Caco-2 (cell line): Measurements from ENCODE around the gene HSPA6. TPM values are rescaled to one million over a fixed set of nuclear protein-coding genes. Genes with fewer than 3 reads are reported as not detected.
"Not testable (repeated sequence)": the region's sequence is repeated elsewhere in the genome, so short reads cannot be mapped to it uniquely, and the experiment has no call there.

ENCODE experiments used
- BruUV-seq: library from RNA; stranded (reverse); fragments of 400-500 nt; replicated peaks from 2 replicates; lab custom pipeline; 2021; lab: Mats Ljungman, UMichigan
- CTCF ChIA-PET: fragments of 300-600 bp; sonication (Branson Sonifier 250); formaldehyde crosslinking; loops from one replicate; lab custom pipeline; 2022; ENCODE audit warnings: antibody characterized with exemption; lab: Charles Lee
- POLR2A ChIA-PET: fragments of 300-600 bp; sonication (Branson Sonifier 250); formaldehyde crosslinking; loops from one replicate; lab custom pipeline; 2022; ENCODE audit warnings: antibody characterized with exemption; lab: Charles Lee
- DNase-seq, 2 experiments: peaks; one replicate each; pipeline versions ENCODE4 v3.0.0 to v3.0.0-alpha.2; 2020 to 2022
- H3K27me3 ChIP-seq: replicated peaks from 2 replicates; pipeline ENCODE4 v1.6.0; 2011; ENCODE audit warnings: low read length; ENCODE audit not compliant: control insufficient read depth, insufficient read depth
- H3K36me3 ChIP-seq: 2 replicates; pipeline ENCODE4 v1.5.1; 2011; ENCODE audit warnings: low read length; ENCODE audit not compliant: control insufficient read depth, insufficient read depth
- H3K4me1 ChIP-seq: fragments of 250-450 bp; sonication (Bioruptor Pico); 2 replicates; pipeline ENCODE4 v1.5.1; 2020; ENCODE audit warnings: mild to moderate bottlenecking
- H3K4me3 ChIP-seq: 2 replicates; pipeline ENCODE4 v1.5.1; 2011; ENCODE audit warnings: low read depth, mild to moderate bottlenecking, control low read depth, low read length
- H3K9me3 ChIP-seq: fragments of 250-450 bp; sonication (Bioruptor Pico); 2 replicates; pipeline ENCODE4 v1.5.1; 2020; ENCODE audit warnings: mild to moderate bottlenecking, moderate library complexity
- H3K27ac Mint-ChIP-seq: one replicate; pipeline ENCODE4 v1.8.0; 2022; ENCODE audit warnings: mixed read lengths; ENCODE audit not compliant: unreplicated experiment
- H3K27me3 Mint-ChIP-seq: one replicate; pipeline ENCODE4 v1.8.0; 2022; ENCODE audit warnings: mixed read lengths; ENCODE audit not compliant: insufficient read depth, unreplicated experiment
- H3K36me3 Mint-ChIP-seq: one replicate; pipeline ENCODE4 v1.8.0; 2022; ENCODE audit warnings: mild to moderate bottlenecking, mixed read lengths; ENCODE audit not compliant: insufficient read depth, unreplicated experiment
- H3K4me1 Mint-ChIP-seq: one replicate; pipeline ENCODE4 v1.8.0; 2022; ENCODE audit warnings: low read depth, mixed read lengths; ENCODE audit not compliant: unreplicated experiment
- H3K4me3 Mint-ChIP-seq: one replicate; pipeline ENCODE4 v1.8.0; 2022; ENCODE audit warnings: mild to moderate bottlenecking, moderate library complexity, mixed read lengths; ENCODE audit not compliant: unreplicated experiment
- H3K9me3 Mint-ChIP-seq: one replicate; pipeline ENCODE4 v1.8.0; 2022; ENCODE audit warnings: mixed read lengths; ENCODE audit not compliant: unreplicated experiment
- intact Hi-C: fragments of 100-400 bp; cut with micrococcal nuclease; formaldehyde crosslinking; loops from one replicate; pipeline ENCODE4 v1.10.0; 2022; ENCODE audit not compliant: unreplicated experiment
- total RNA-seq: library from RNA; stranded (reverse); gene quantifications from 2 replicates; pipeline ENCODE4 v1.2.3, GENCODE V29; 2022
- TF ChIP-seq, protein P1 (sequence below), 2 experiments: fragments of 200-600 bp in 1 of 2; IDR thresholded peaks; 1 replicate in 1 of 2; 2 replicates in 1 of 2; pipeline versions ENCODE4 v1.5.1 to v1.8.0; 2011 to 2022; ENCODE audit warnings: antibody characterized with exemption in 1 of 2, control low read depth in 1 of 2, inconsistent platforms in 1 of 2, low read depth in 1 of 2, low read length in 1 of 2, mild to moderate bottlenecking in 1 of 2, moderate library complexity in 1 of 2; ENCODE audit not compliant: insufficient read depth in 1 of 2, severe bottlenecking in 1 of 2, unreplicated experiment in 1 of 2

Gene HSPA6
- total RNA-seq, 1 experiment from 2014 or later, result 0.32 TPM

DNA sequence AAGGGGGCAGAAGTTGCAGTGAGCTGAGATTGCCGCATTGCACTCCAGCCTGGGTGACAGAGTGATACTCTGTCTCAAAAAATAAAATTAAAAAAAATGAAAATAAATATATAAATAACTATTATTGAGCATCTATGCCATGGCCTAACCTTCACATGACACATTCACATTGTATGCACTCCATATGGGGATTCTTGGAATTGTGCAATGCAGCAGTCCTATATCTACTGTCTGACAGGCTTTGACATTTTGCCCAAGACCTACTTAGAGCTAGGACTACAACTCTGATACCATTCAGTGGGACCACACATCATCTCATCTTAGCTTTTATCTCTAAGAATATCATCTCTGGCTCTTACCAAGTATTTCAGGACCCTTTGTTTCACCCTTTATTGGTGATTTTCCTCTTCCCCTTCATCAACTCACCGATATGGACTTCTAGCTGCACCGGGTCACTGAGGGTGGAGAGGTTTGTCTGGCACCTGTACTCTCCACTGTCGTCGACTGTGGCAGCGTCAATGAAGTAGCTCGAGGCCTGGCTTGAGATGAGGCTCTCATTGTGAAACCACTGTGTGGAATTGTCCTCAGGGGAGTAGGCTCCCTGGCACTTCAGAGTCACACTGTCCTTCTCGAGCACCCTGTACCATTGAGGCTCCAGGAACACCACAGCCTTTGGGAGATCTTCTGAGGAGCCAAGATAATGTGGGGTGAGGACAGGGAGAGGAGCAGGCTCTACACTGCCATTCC lies 23.8 kb downstream of the HSPA6 start:
- H3K27ac Mint-ChIP-seq, H3K9me3 ChIP-seq, H3K36me3 ChIP-seq, H3K36me3 Mint-ChIP-seq, H3K4me3 ChIP-seq, BruUV-seq, H3K27me3 ChIP-seq, H3K9me3 Mint-ChIP-seq, H3K4me1 Mint-ChIP-seq, H3K4me1 ChIP-seq, H3K4me3 Mint-ChIP-seq, intact Hi-C loops, DNase-seq, POLR2A ChIA-PET, CTCF ChIA-PET, H3K27me3 Mint-ChIP-seq: not testable (repeated sequence)

DNA sequence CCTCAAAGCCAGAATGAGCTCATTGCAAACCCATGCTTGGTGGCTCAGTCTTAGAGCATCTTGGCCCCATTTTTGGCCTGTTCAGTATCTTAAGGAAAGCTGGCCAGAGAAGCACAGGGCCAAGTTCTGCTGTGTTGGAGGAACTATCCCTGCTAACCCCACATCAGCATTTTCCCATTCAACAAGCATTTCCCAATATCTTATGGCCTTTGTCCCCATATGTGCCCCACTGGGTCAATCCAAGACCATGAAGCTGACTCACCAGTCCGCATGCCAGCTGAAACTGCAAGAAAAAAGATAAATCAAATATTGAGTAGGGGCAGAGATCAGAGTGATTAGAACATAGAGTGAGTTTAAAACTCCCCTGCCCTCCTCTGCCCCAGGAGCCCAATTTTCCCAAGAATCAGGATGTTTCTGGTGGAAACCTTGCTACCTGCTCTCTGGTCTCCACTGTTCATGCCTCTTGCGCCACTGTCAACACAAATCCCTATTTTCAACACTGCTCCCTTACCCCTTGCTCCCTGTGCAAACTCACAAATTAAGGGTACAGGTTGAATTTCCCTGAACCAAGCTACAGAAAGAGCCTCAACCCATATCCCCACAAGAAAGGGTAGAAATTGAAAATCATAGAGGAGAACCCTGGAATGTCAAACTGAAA lies 24.5 kb downstream of the HSPA6 start:
- not testable (repeated sequence) for H3K27me3 Mint-ChIP-seq

DNA sequence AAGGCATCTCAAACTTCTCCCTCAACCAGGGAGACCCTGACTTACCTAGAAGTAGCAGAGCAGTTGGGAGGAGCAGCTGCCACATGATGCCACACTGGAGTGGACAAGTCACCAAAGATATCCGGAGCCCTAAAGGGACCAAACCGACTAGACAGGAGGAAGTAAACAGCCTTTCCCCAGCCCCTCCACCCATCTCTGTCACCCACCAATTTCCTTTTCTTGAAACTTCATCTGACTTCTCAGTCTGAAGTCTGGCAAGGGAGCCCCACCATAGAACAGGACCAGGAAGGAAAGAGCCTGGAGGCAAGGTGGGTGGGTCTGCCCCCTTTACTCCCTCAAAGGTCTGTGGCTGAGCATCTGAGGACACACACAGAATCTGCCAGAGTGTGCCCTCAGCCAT lies 25.3 kb downstream of the HSPA6 start, which contains the start of gene FCGR3A:
FCGR3A (minus strand) TSS at position 167 of the 400 bp plus-strand sequence; CDS start at position 85, 82 bp downstream.
- peaks cover 7% of the 10 kb centered on the region for H3K27me3 Mint-ChIP-seq
- BruUV-seq, result no TSS peak
- POLR2A ChIA-PET, result no interaction called here
- no peaks in the 10 kb centered on the region for H3K9me3 ChIP-seq
- H3K9me3 Mint-ChIP-seq, result no peaks in the 10 kb centered on the region
- no peak within 1 kb of the TSS for H3K4me3 ChIP-seq
- no peak for DNase-seq
- H3K4me1 Mint-ChIP-seq, result no peaks in the 10 kb centered on the region
- H3K27ac Mint-ChIP-seq, result no peak within 1 kb of the TSS
- intact Hi-C loops, result no loop called here
- no peaks in the 10 kb centered on the region for H3K36me3 ChIP-seq
- CTCF ChIA-PET, result no interaction called here
- H3K36me3 Mint-ChIP-seq, result no peaks in the 10 kb centered on the region
- TF ChIP-seq, protein P1, sequence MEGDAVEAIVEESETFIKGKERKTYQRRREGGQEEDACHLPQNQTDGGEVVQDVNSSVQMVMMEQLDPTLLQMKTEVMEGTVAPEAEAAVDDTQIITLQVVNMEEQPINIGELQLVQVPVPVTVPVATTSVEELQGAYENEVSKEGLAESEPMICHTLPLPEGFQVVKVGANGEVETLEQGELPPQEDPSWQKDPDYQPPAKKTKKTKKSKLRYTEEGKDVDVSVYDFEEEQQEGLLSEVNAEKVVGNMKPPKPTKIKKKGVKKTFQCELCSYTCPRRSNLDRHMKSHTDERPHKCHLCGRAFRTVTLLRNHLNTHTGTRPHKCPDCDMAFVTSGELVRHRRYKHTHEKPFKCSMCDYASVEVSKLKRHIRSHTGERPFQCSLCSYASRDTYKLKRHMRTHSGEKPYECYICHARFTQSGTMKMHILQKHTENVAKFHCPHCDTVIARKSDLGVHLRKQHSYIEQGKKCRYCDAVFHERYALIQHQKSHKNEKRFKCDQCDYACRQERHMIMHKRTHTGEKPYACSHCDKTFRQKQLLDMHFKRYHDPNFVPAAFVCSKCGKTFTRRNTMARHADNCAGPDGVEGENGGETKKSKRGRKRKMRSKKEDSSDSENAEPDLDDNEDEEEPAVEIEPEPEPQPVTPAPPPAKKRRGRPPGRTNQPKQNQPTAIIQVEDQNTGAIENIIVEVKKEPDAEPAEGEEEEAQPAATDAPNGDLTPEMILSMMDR (IDR thresholded peaks at IDR 0.05; ENCODE audit: insufficient read depth in 1 of 2, low read depth in 1 of 2, low read length in 1 of 2, severe bottlenecking in 1 of 2, unreplicated experiment in 1 of 2), result no peak
- H3K4me3 Mint-ChIP-seq, result no peak within 1 kb of the TSS
- no peaks in the 10 kb centered on the region for H3K4me1 ChIP-seq
- no peaks in the 10 kb centered on the region for H3K27me3 ChIP-seq

More for the DNA sequence above, 24.5 kb downstream of the HSPA6 start:
- intact Hi-C loops, H3K27ac Mint-ChIP-seq, POLR2A ChIA-PET, BruUV-seq, H3K36me3 ChIP-seq, H3K27me3 ChIP-seq, H3K4me3 Mint-ChIP-seq, H3K36me3 Mint-ChIP-seq, H3K9me3 Mint-ChIP-seq, H3K9me3 ChIP-seq, H3K4me1 ChIP-seq, CTCF ChIA-PET, DNase-seq, H3K4me1 Mint-ChIP-seq, H3K4me3 ChIP-seq: not testable (repeated sequence)

DNA sequence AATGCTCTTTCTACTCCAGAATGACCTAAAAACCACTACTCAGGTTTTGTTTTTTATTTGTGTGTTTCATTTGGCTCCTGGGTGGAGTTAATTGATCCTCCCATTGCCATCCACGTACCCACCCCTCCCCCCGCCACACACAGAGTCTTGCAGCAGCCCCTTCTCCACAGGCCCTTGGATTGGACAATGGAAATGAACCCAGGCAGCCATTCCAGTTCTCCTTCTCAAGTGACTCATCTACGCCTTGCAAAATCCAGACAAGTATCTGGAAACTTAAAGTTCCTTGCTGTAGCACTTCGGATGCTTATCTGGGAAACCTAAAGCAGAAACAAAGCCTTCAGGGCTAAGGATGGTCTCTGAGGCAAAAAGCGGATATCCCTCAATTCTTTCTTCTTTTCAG lies 26.6 kb downstream of the HSPA6 start:
- H3K27ac Mint-ChIP-seq, H3K27me3 ChIP-seq, H3K4me3 Mint-ChIP-seq, intact Hi-C loops, H3K4me3 ChIP-seq, H3K36me3 ChIP-seq, H3K27me3 Mint-ChIP-seq, H3K4me1 Mint-ChIP-seq, POLR2A ChIA-PET, H3K9me3 ChIP-seq, H3K36me3 Mint-ChIP-seq, H3K9me3 Mint-ChIP-seq, BruUV-seq, CTCF ChIA-PET, DNase-seq, H3K4me1 ChIP-seq: not testable (repeated sequence)

DNA sequence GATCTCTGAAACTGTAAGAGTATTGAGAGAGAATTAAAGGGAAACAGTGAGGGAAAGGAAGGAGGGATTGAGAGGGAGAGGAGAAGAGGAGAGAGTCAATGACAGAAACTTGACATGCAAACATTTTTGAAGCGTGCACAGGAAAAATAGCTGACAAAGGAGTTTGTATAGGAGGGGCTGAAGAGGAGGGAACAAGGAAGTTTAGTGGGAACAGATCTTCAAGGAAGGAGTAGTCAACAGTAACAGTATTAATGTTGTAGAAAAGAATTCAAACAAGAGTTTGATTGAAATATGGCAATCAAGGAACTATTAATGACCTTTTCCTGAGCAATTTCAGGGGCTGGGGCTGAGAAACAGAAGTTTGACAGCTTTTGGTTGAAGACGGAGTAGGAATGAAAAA lies 29.3 kb downstream of the HSPA6 start:
- DNase-seq, H3K9me3 Mint-ChIP-seq, CTCF ChIA-PET, H3K4me3 ChIP-seq, H3K4me3 Mint-ChIP-seq, H3K36me3 Mint-ChIP-seq, POLR2A ChIA-PET, H3K27ac Mint-ChIP-seq, H3K36me3 ChIP-seq, intact Hi-C loops, BruUV-seq, H3K9me3 ChIP-seq, H3K4me1 ChIP-seq, H3K27me3 Mint-ChIP-seq, H3K4me1 Mint-ChIP-seq, H3K27me3 ChIP-seq: not testable (repeated sequence)

DNA sequence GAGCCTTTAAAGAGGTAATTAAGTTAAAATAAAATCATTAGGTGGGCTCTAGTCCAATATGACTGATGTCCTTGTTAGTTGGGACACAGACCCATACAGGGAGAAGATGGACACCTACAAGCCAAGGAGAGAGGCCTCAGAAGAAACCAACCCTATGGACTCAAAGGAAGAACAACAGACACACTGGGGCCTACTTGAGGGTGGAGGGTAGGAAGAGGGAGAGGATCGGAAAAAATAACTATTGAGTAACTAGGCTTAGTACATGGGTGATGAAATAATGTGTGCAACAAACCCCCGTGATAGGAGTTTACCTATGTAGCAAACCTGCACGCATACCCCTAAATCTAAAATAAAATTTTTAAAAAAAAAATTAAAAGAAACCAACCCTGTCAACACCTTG lies 30.0 kb downstream of the HSPA6 start:
- H3K36me3 ChIP-seq, H3K36me3 Mint-ChIP-seq, BruUV-seq, intact Hi-C loops, H3K4me1 Mint-ChIP-seq, H3K4me3 ChIP-seq, CTCF ChIA-PET, H3K9me3 ChIP-seq, POLR2A ChIA-PET, H3K4me1 ChIP-seq, H3K27me3 ChIP-seq, DNase-seq, H3K27me3 Mint-ChIP-seq, H3K27ac Mint-ChIP-seq, H3K4me3 Mint-ChIP-seq, H3K9me3 Mint-ChIP-seq: not testable (repeated sequence)
